CD4-positive, alpha-beta T cell (primary cell): ENCODE measurements around the gene SORBS1. TPM values are rescaled to one million over a fixed set of nuclear protein-coding genes. Genes with fewer than 3 reads are reported as not detected.

ENCODE experiments used
- ATAC-seq: fragments of 200-7000 bp; cut with Tn5 transposase; one replicate; pipeline ENCODE4 v1.10.0; 2022; ENCODE audit warnings: mild to moderate bottlenecking; ENCODE audit not compliant: poor library complexity
- CTCF ChIA-PET: fragments of 350-600 bp; sonication (Branson Sonifier 250); formaldehyde crosslinking; loops from one replicate; lab custom pipeline; 2021; ENCODE audit warnings: antibody characterized with exemption, inconsistent platforms; lab: Charles Lee
- POLR2A ChIA-PET: fragments of 350-600 bp; sonication (Branson Sonifier 250); formaldehyde crosslinking; loops from one replicate; lab custom pipeline; 2021; ENCODE audit warnings: antibody characterized with exemption, inconsistent platforms; lab: Charles Lee
- DNase-seq, 14 experiments: peaks; one replicate each; pipeline ENCODE4 v3.0.0-alpha.2; 2013 to 2020; ENCODE audit warnings: mixed read lengths in 2 of 14
- H3K27ac ChIP-seq, 2 donors: one replicate each; pipeline versions ENCODE4 v1.5.1 to v1.7.0; 2013; ENCODE audit warnings: low read length in 2 of 2, low read depth in 1 of 2, mild to moderate bottlenecking in 1 of 2
- H3K27me3 ChIP-seq, 2 experiments: 1 replicate in 1 of 2; 2 replicates in 1 of 2; pipeline versions ENCODE4 v1.6.1 to v1.7.0; 2013; ENCODE audit warnings: low read length in 2 of 2, control low read depth in 1 of 2, mild to moderate bottlenecking in 1 of 2, moderate library complexity in 1 of 2; ENCODE audit not compliant: insufficient read depth in 2 of 2, control insufficient read depth in 1 of 2
- H3K36me3 ChIP-seq: one replicate; pipeline ENCODE4 v1.6.1; 2013; ENCODE audit warnings: low read length, control low read depth; ENCODE audit not compliant: insufficient read depth
- H3K4me1 ChIP-seq: one replicate; pipeline ENCODE4 v1.6.1; 2013; ENCODE audit warnings: low read length, control low read depth; ENCODE audit not compliant: insufficient read depth
- H3K4me3 ChIP-seq: one replicate; pipeline ENCODE4 v1.5.1; 2013; ENCODE audit warnings: mild to moderate bottlenecking, low read length, moderate library complexity
- H3K9me3 ChIP-seq, 2 experiments: 1 replicate in 1 of 2; 2 replicates in 1 of 2; pipeline versions ENCODE4 v1.6.1 to v1.7.0; 2013; ENCODE audit warnings: low read length in 2 of 2, mild to moderate bottlenecking in 2 of 2, control low read depth in 1 of 2, moderate library complexity in 1 of 2; ENCODE audit not compliant: control insufficient read depth in 1 of 2, insufficient read depth in 1 of 2
- H3K27ac Mint-ChIP-seq: one replicate; pipeline ENCODE4 v1.8.0; 2020; ENCODE audit warnings: mixed read lengths
- H3K27me3 Mint-ChIP-seq: one replicate; pipeline ENCODE4 v1.8.0; 2021; ENCODE audit warnings: mixed read lengths
- H3K36me3 Mint-ChIP-seq: one replicate; pipeline ENCODE4 v1.8.0; 2021; ENCODE audit warnings: low read depth, mixed read lengths
- H3K4me1 Mint-ChIP-seq: one replicate; pipeline ENCODE4 v1.8.0; 2021; ENCODE audit warnings: low read depth, mixed read lengths
- H3K4me3 Mint-ChIP-seq: one replicate; pipeline ENCODE4 v1.8.0; 2020; ENCODE audit warnings: mild to moderate bottlenecking, mixed read lengths
- H3K9me3 Mint-ChIP-seq: one replicate; pipeline ENCODE4 v1.8.0; 2020; ENCODE audit warnings: mixed read lengths
- intact Hi-C, 2 experiments: fragments of 100-400 bp; cut with DNase I in 1 of 2; cut with micrococcal nuclease in 1 of 2; formaldehyde crosslinking; loops; one replicate each; pipeline versions ENCODE4 v1.15.1 to v1.9.0; 2023 to 2025; cut with DNase I, micrococcal nuclease
- total RNA-seq, 174 experiments: library from RNA in 2 of 174; stranded (reverse) in 2 of 174; gene quantifications; one replicate each; pipeline ENCODE4 v1.2.3 and lab custom pipeline; 2021 to 2026
- TF ChIP-seq, protein P1 (sequence below): fragments of 200-600 bp; IDR thresholded peaks from one replicate; pipeline ENCODE4 v1.8.0; 2022; ENCODE audit warnings: antibody characterized with exemption, mild to moderate bottlenecking

Gene SORBS1
- total RNA-seq, 2 experiments from 2014 or later = 1.4 to 1.8 TPM

DNA sequence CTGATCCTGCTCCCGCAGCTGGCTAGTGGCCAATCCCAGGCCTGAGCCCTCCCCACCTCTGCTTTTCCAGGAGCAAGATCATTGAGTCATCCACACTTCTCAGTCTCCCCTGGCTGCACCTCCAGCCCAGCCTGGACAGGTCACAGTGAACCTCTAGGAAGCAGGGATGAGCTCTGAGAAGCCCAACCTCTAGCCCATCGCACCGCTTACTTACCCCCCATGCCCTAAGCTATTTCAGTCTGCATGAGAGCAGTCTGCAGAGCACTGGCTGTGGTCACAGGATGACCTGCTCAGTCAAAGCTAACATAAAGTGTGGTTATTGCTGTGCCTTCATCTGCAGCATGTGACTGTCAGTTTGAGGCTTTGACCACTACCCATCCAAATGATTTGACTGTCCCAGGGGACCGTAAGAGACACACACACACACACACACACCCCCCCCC, 129.2 kb downstream of the SORBS1 start:
- no peaks in the 10 kb centered on the region for H3K9me3 ChIP-seq
- CTCF ChIA-PET = no interaction called here
- H3K4me3 Mint-ChIP-seq = no peak overlapping the region

DNA sequence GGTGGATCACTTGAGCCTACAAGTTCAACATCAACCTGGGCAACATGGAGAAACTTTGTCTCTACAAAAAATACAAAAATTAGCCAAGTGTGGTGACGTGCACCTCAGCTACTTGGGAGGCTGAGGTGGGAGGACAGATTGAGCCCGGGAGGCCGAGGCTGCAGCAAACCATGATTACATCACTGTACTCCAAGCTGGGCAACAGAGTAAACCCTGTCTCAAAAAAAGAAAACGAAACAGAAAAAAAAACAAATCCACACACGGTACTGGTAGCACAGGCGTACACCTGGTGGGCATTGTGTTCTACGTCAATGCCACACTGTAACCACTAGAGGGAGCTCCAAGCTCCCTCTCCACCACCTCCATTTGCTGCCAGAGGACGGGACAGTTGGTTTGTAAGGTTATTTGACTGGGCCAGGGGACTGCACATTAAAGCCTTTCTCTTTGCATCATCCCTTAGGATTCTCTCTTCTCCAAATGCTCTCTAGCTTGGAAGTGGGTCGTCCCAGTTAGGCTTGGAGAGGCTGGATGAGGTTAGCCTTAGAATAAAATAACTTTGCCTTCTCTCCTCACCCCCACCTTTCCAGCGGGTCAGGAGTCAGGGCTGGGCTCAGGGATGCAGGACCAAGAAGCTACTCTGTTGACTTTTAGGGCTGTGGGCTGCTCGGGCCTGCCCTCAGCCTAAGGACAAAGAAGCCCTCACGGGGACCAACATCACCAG, 130.8 kb downstream of the SORBS1 start:
- Mint-ChIP-seq H3K4me1 (no peaks in the 10 kb centered on the region), H3K4me3 (no peak overlapping the region), H3K27me3 (no peaks in the 10 kb centered on the region), H3K9me3 (no peaks in the 10 kb centered on the region), H3K36me3 (no peaks in the 10 kb centered on the region), H3K27ac (no peak overlapping the region)
- Histone ChIP-seq H3K36me3 (no peaks in the 10 kb centered on the region), H3K4me1 (no peaks in the 10 kb centered on the region), H3K9me3 (no peaks in the 10 kb centered on the region), H3K4me3 (no peak overlapping the region), H3K27ac (no peak overlapping the region), H3K27me3 (no peaks in the 10 kb centered on the region)
- ATAC-seq (peak; percentile 75), DNase-seq (peak in 12 of 14 experiments; percentile 7 to 71 (median 16))
- intact Hi-C loops = loop anchor here (1.0 to 5.0 kb wide), 2 partner anchors 171 to 432 kb away; no protein-coding TSS in a partner anchor
- CTCF ChIA-PET = interaction anchor here (0.6 to 1.7 kb wide), 10 partner anchors 8 to 435 kb away, joined by 3 to 7 read pairs (median 3); no protein-coding TSS in a partner anchor
- POLR2A ChIA-PET = interaction anchor here (1.0 to 1.2 kb wide), 2 partner anchors 11 to 173 kb away, joined by 3 read pairs; no protein-coding TSS in a partner anchor
- TF ChIP-seq, protein P1, sequence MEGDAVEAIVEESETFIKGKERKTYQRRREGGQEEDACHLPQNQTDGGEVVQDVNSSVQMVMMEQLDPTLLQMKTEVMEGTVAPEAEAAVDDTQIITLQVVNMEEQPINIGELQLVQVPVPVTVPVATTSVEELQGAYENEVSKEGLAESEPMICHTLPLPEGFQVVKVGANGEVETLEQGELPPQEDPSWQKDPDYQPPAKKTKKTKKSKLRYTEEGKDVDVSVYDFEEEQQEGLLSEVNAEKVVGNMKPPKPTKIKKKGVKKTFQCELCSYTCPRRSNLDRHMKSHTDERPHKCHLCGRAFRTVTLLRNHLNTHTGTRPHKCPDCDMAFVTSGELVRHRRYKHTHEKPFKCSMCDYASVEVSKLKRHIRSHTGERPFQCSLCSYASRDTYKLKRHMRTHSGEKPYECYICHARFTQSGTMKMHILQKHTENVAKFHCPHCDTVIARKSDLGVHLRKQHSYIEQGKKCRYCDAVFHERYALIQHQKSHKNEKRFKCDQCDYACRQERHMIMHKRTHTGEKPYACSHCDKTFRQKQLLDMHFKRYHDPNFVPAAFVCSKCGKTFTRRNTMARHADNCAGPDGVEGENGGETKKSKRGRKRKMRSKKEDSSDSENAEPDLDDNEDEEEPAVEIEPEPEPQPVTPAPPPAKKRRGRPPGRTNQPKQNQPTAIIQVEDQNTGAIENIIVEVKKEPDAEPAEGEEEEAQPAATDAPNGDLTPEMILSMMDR = peak; percentile 97

More for the DNA sequence above, 129.2 kb downstream of the SORBS1 start:
- no peaks in the 10 kb centered on the region for H3K36me3 Mint-ChIP-seq
- TF ChIP-seq, protein P1 = no peak
- Histone ChIP-seq H3K27ac (no peak overlapping the region), H3K36me3 (no peaks in the 10 kb centered on the region), H3K27me3 (no peaks in the 10 kb centered on the region), H3K4me3 (no peak overlapping the region), H3K4me1 (no peaks in the 10 kb centered on the region)
- no peaks in the 10 kb centered on the region for H3K4me1 Mint-ChIP-seq
- POLR2A ChIA-PET = no interaction called here
- DNase-seq = no peak
- no peaks in the 10 kb centered on the region for H3K9me3 Mint-ChIP-seq
- no peak overlapping the region for H3K27ac Mint-ChIP-seq
- H3K27me3 Mint-ChIP-seq = no peaks in the 10 kb centered on the region
- no peak for ATAC-seq
- intact Hi-C loops = loop anchor here in 1 of 2 experiments (5.0 kb wide), 1 partner anchor 430 kb away; no protein-coding TSS in a partner anchor

DNA sequence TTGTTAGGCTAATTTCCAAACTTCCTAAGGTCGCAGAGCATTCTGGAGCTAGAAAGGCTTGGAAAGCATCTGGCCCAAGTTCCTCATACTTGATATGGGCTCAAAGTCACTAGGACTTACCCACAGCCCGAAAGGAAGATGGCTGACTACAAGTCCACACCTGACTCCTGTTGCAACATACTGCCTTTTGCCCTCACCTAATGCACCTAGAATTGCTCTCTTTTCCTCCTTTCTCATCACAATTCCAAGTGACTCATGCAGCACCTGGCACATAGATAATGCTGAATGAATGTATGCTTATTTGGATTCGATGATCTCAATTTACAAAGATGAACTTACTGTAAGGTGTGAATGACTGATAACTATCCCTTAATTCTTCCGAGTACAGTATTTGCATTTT, 131.5 kb downstream of the SORBS1 start:
- Histone ChIP-seq H3K4me1 (no peaks in the 10 kb centered on the region), H3K27ac (no peak overlapping the region), H3K4me3 (no peak overlapping the region), H3K36me3 (no peaks in the 10 kb centered on the region), H3K27me3 (no peaks in the 10 kb centered on the region), H3K9me3 (no peaks in the 10 kb centered on the region)
- DNase-seq (no peak), ATAC-seq (no peak)
- no peaks in the 10 kb centered on the region for H3K27me3 Mint-ChIP-seq
- no peak overlapping the region for H3K4me3 Mint-ChIP-seq
- no peaks in the 10 kb centered on the region for H3K36me3 Mint-ChIP-seq
- no peaks in the 10 kb centered on the region for H3K4me1 Mint-ChIP-seq
- H3K9me3 Mint-ChIP-seq = no peaks in the 10 kb centered on the region
- intact Hi-C loops = loop anchor here (1.0 to 5.0 kb wide), 2 partner anchors 172 to 433 kb away; no protein-coding TSS in a partner anchor
- no peak overlapping the region for H3K27ac Mint-ChIP-seq
- ChIA-PET POLR2A (interaction anchor here (1.2 kb wide), 1 partner anchor 10 kb away, joined by 3 read pairs; no protein-coding TSS in a partner anchor), CTCF (interaction anchor here (1.0 to 1.7 kb wide), 7 partner anchors 11 to 435 kb away, joined by 3 to 7 read pairs (median 4); no protein-coding TSS in a partner anchor)
- TF ChIP-seq, protein P1 = no peak
